ENCODE results near the gene RPL6. TPM values are rescaled to one million over a fixed set of nuclear protein-coding genes. Genes with fewer than 3 reads are reported as not detected.
"Not testable (repeated sequence)": the region's sequence is repeated elsewhere in the genome, so short reads cannot be mapped to it uniquely, and the experiment has no call there.

Gene RPL6
- total and polyA plus RNA-seq, 3 donors from 2014 or later: 343 to 600 (median 498) TPM

GRCh38 chr12:112450725-112451124 lies 41.3 kb upstream of the RPL6 start:
- H3K4me1 ChIP-seq: no peaks in the 10 kb centered on the region
- H3K36me3 ChIP-seq (ENCODE audit: low read depth, missing control alignments): no peaks in the 10 kb centered on the region
- no peak for TF ChIP-seq POLR2A (IDR thresholded peaks at IDR 0.05)
- TF ChIP-seq CTCF (IDR thresholded peaks at IDR 0.05): no peak
- no peak overlapping the region for H3K4me3 ChIP-seq
- WGBS, 2 donors: 50 to 68% methylated on average over 4 of the region's 4 CpGs
- H3K9me3 ChIP-seq: no peaks in the 10 kb centered on the region
- H3K27ac ChIP-seq: no peak overlapping the region
- no peak for DNase-seq
- intact Hi-C loops (cut with DNase I; ENCODE audit: low total_unique reads): no loop called here
- H3K27me3 ChIP-seq: no peaks in the 10 kb centered on the region

GRCh38 chr12:112448165-112448564 lies 38.8 kb upstream of the RPL6 start:
- H3K27ac ChIP-seq; H3K4me1 ChIP-seq; H3K36me3 ChIP-seq (ENCODE audit: low read depth, missing control alignments); H3K9me3 ChIP-seq; H3K4me3 ChIP-seq; intact Hi-C loops (cut with DNase I; ENCODE audit: low total_unique reads); H3K27me3 ChIP-seq; DNase-seq: not testable (repeated sequence)
- WGBS, 2 donors: 86 to 91% methylated on average over 2 of the region's 2 CpGs

- TF ChIP-seq POLR2A (IDR thresholded peaks at IDR 0.05) (no peak), CTCF (IDR thresholded peaks at IDR 0.05) (no peak)
- Histone ChIP-seq H3K4me1 (no peaks in the 10 kb centered on the region), H3K27me3 (no peaks in the 10 kb centered on the region), H3K4me3 (no peak overlapping the region), H3K27ac (no peak overlapping the region), H3K36me3 (ENCODE audit: low read depth, missing control alignments) (no peaks in the 10 kb centered on the region), H3K9me3 (no peaks in the 10 kb centered on the region)
- WGBS, 2 donors: 84 to 92% methylated on average over 3 of the region's 3 CpGs
- no peak for DNase-seq
- intact Hi-C loops (cut with DNase I; ENCODE audit: low total_unique reads): no loop called here
Measured at GRCh38 chr12:112447106-112447505, 37.7 kb upstream of the RPL6 start.

GRCh38 chr12:112446008-112446725 lies 36.8 kb upstream of the RPL6 start:
- 82 to 84% methylated on average over 3 of the region's 3 CpGs for WGBS, 2 donors
- intact Hi-C loops (cut with DNase I; ENCODE audit: low total_unique reads): no loop called here
- TF ChIP-seq POLR2A (IDR thresholded peaks at IDR 0.05) (no peak), CTCF (IDR thresholded peaks at IDR 0.05) (no peak)
- DNase-seq: no peak
- H3K9me3 ChIP-seq: no peaks in the 10 kb centered on the region
- no peaks in the 10 kb centered on the region for H3K27me3 ChIP-seq
- H3K4me3 ChIP-seq: no peak overlapping the region
- no peaks in the 10 kb centered on the region for H3K4me1 ChIP-seq
- H3K36me3 ChIP-seq (ENCODE audit: low read depth, missing control alignments): no peaks in the 10 kb centered on the region
- no peak overlapping the region for H3K27ac ChIP-seq

GRCh38 chr12:112443916-112444315 lies 34.5 kb upstream of the RPL6 start:
- Histone ChIP-seq H3K4me1 (no peaks in the 10 kb centered on the region), H3K9me3 (no peaks in the 10 kb centered on the region), H3K36me3 (ENCODE audit: low read depth, missing control alignments) (no peaks in the 10 kb centered on the region), H3K27me3 (no peaks in the 10 kb centered on the region), H3K4me3 (no peak overlapping the region), H3K27ac (no peak overlapping the region)
- DNase-seq: no peak
- 89 to 93% methylated on average over 4 of the region's 4 CpGs for WGBS, 2 donors
- no peak for TF ChIP-seq POLR2A (IDR thresholded peaks at IDR 0.05)
- no peak for TF ChIP-seq CTCF (IDR thresholded peaks at IDR 0.05)
- intact Hi-C loops (cut with DNase I; ENCODE audit: low total_unique reads): no loop called here

GRCh38 chr12:112440653-112441052 lies 31.2 kb upstream of the RPL6 start:
- intact Hi-C loops (cut with DNase I; ENCODE audit: low total_unique reads); H3K4me1 ChIP-seq; H3K36me3 ChIP-seq (ENCODE audit: low read depth, missing control alignments); H3K27ac ChIP-seq; H3K27me3 ChIP-seq; H3K4me3 ChIP-seq; H3K9me3 ChIP-seq; DNase-seq: not testable (repeated sequence)
- 95 to 96% methylated on average over 9 of the region's 9 CpGs for WGBS, 2 donors
